GM19397 (cell line): Measurements from ENCODE around the gene MRPL49.
A peak's percentile ranks its signal among the peaks of the same experiment; 100 is the strongest.

Experiments used
- ATAC-seq: cut with Tn5 transposase; IDR thresholded peaks from one replicate; pipeline ENCODE4 v1.9.1; 2021; ENCODE audit warnings: mild to moderate bottlenecking, moderate library complexity; ENCODE audit not compliant: unreplicated experiment

MRPL49 gene

GRCh38 chr11:65121865-65122696 lies at the start of gene MRPL49, which contains the start of gene FAU:
TSS of gene MRPL49 (plus strand) at chr11:65122321. CDS start at chr11:65122347, 26 bp downstream.
TSS of gene FAU (minus strand) at chr11:65122134. CDS start at chr11:65121813, 321 bp downstream.
- ATAC-seq, result peak; percentile 63

- no peak for ATAC-seq
Observed at GRCh38 chr11:65072631-65072966, 49.5 kb upstream of the MRPL49 start.

- ATAC-seq, result no peak
Observed at GRCh38 chr11:65077451-65077850, 44.7 kb upstream of the MRPL49 start.

- ATAC-seq, result no peak
Observed at GRCh38 chr11:65078151-65078550, 44.0 kb upstream of the MRPL49 start.

- no peak for ATAC-seq
Observed at GRCh38 chr11:65078786-65079342, 43.3 kb upstream of the MRPL49 start.

- no peak for ATAC-seq
Observed at GRCh38 chr11:65083134-65083833, 38.8 kb upstream of the MRPL49 start.

- peak; percentile 76 for ATAC-seq
Observed at GRCh38 chr11:65083834-65084597, 38.1 kb upstream of the MRPL49 start, which contains the start of the genes CDCA5 and ZFPL1. TSS of gene CDCA5 (minus strand) at chr11:65084040. CDS start at chr11:65083978, 62 bp downstream. TSS of gene ZFPL1 (plus strand) at chr11:65084222. CDS start at chr11:65084699, 477 bp downstream.

- ATAC-seq, result no peak
Observed at GRCh38 chr11:65084598-65085375, 37.3 kb upstream of the MRPL49 start.

- no peak for ATAC-seq
Observed at GRCh38 chr11:65085446-65085845, 36.7 kb upstream of the MRPL49 start.

GRCh38 chr11:65086809-65087208 lies 35.3 kb upstream of the MRPL49 start:
- no peak for ATAC-seq

- no peak for ATAC-seq
Observed at GRCh38 chr11:65087216-65087615, 34.9 kb upstream of the MRPL49 start.

- no peak for ATAC-seq
Observed at GRCh38 chr11:65087827-65088226, 34.3 kb upstream of the MRPL49 start.

GRCh38 chr11:65089621-65090020 lies 32.5 kb upstream of the MRPL49 start:
- no peak for ATAC-seq

GRCh38 chr11:65090628-65091027 lies 31.5 kb upstream of the MRPL49 start:
- ATAC-seq, result no peak

- ATAC-seq, result no peak
Observed at GRCh38 chr11:65095427-65095826, 26.7 kb upstream of the MRPL49 start.

- ATAC-seq, result peak; percentile 76
Observed at GRCh38 chr11:65095974-65096806, 25.9 kb upstream of the MRPL49 start, which contains the start of gene VPS51. TSS of gene VPS51 (plus strand) at chr11:65096214. CDS start at chr11:65096251, 37 bp downstream.

- ATAC-seq, result no peak
Observed at GRCh38 chr11:65096926-65097325, 25.2 kb upstream of the MRPL49 start.

GRCh38 chr11:65100674-65101350 lies 21.3 kb upstream of the MRPL49 start:
- ATAC-seq, result no peak
